GM13977 (cell line): ENCODE measurements around the gene NPAS3.

ENCODE experiments used
- DNase-seq: peaks from one replicate; pipeline ENCODE4 v3.0.0; 2012; ENCODE audit warnings: low spot score
- CTCF ChIP-seq: IDR thresholded peaks from 2 replicates; pipeline ENCODE4 v1.5.1; 2012; ENCODE audit warnings: mild to moderate bottlenecking, control low read depth; ENCODE audit not compliant: insufficient read depth; ENCODE audit errors: extremely low read depth, missing control alignments
- in situ Hi-C: fragments of 300-500 bp; cut with MboI; formaldehyde crosslinking; loops from one replicate; pipeline ENCODE4 v1.12.0; 2022; ENCODE audit warnings: low sequenced_read_pairs, low pct_unique_long_range_greater_than_20kb, mixed read lengths, inconsistent platforms; ENCODE audit not compliant: unreplicated experiment

Gene NPAS3

GRCh38 chr14:33584697-33585096 lies 646.0 kb downstream of the NPAS3 start:
- TF ChIP-seq CTCF, result no peak
- DNase-seq, result no peak
- in situ Hi-C loops, result no loop called here

- in situ Hi-C loops, result no loop called here
- DNase-seq, result no peak
- no peak for TF ChIP-seq CTCF
These were observed 648.1 kb downstream of the NPAS3 start for GRCh38 chr14:33586806-33587205.

GRCh38 chr14:33587791-33588190 lies 649.1 kb downstream of the NPAS3 start:
- no peak for DNase-seq
- TF ChIP-seq CTCF, result no peak
- in situ Hi-C loops, result no loop called here

GRCh38 chr14:33588771-33589170 lies 650.1 kb downstream of the NPAS3 start:
- in situ Hi-C loops, result no loop called here
- TF ChIP-seq CTCF, result no peak
- no peak for DNase-seq

- in situ Hi-C loops, result no loop called here
- no peak for TF ChIP-seq CTCF
- no peak for DNase-seq
These were observed 650.7 kb downstream of the NPAS3 start for GRCh38 chr14:33589334-33589733.

GRCh38 chr14:33590891-33591630 lies 652.4 kb downstream of the NPAS3 start:
- in situ Hi-C loops, result no loop called here
- no peak for TF ChIP-seq CTCF
- no peak for DNase-seq

- in situ Hi-C loops, result no loop called here
- DNase-seq, result no peak
- no peak for TF ChIP-seq CTCF
These were observed 653.6 kb downstream of the NPAS3 start for GRCh38 chr14:33592297-33592696.
